Cardiac fibroblast (primary cell): Measurements from ENCODE around the gene DIP2C.

Experiments
- DNase-seq, 2 donors: peaks; one replicate each; pipeline versions ENCODE4 v3.0.0 to v3.0.0-alpha.2; 2010; ENCODE audit warnings: low read depth in 2 of 2
- H3K4me3 ChIP-seq, 2 donors: replicated peaks in 1 of 2; 1 replicate in 1 of 2; 2 replicates in 1 of 2; pipeline ENCODE4 v1.5.1; 2011; ENCODE audit warnings: low read depth in 2 of 2, low read length in 2 of 2, mild to moderate bottlenecking in 2 of 2, moderate library complexity in 1 of 2
- CTCF ChIP-seq: IDR thresholded peaks from one replicate; pipeline ENCODE4 v1.5.1; 2011; ENCODE audit warnings: low read depth, mild to moderate bottlenecking, low read length, inconsistent platforms

Gene DIP2C

GRCh38 chr10:531541-531940, 157.9 kb downstream of the DIP2C start:
- no peak for DNase-seq
- TF ChIP-seq CTCF = no peak
- H3K4me3 ChIP-seq = no peak overlapping the region

- DNase-seq = no peak
- no peak for TF ChIP-seq CTCF
- no peak overlapping the region for H3K4me3 ChIP-seq
Observed at GRCh38 chr10:530717-531116, 158.8 kb downstream of the DIP2C start.

GRCh38 chr10:529468-530230, 159.8 kb downstream of the DIP2C start:
- TF ChIP-seq CTCF = no peak
- DNase-seq = no peak
- H3K4me3 ChIP-seq = no peak overlapping the region

GRCh38 chr10:528173-529165, 161.0 kb downstream of the DIP2C start:
- H3K4me3 ChIP-seq = no peak overlapping the region
- no peak for TF ChIP-seq CTCF
- DNase-seq = no peak

- TF ChIP-seq CTCF = no peak
- no peak overlapping the region for H3K4me3 ChIP-seq
- DNase-seq = no peak
Observed at GRCh38 chr10:527416-527815, 162.1 kb downstream of the DIP2C start.

GRCh38 chr10:526651-527312, 162.7 kb downstream of the DIP2C start:
- no peak for DNase-seq
- no peak overlapping the region for H3K4me3 ChIP-seq
- TF ChIP-seq CTCF = no peak
